Testis (tissue), 2 donors: Measurements from ENCODE around the gene SLC19A1.

Experiments
- POLR2A ChIP-seq: fragments of 450-650 bp; IDR thresholded peaks from one replicate; pipeline ENCODE4 v1.6.1; 2017; ENCODE audit warnings: antibody characterized with exemption, mild to moderate bottlenecking, moderate library complexity
- TF ChIP-seq, protein P1 (sequence below), 3 experiments: fragments of 450-650 bp in 2 of 3; fragments of 200-600 bp in 1 of 3; sonication (generic) in 1 of 3; IDR thresholded peaks; one replicate each; pipeline ENCODE4 v1.5.1; 2016 to 2019; ENCODE audit warnings: antibody characterized with exemption in 3 of 3, mild to moderate bottlenecking in 2 of 3, moderate library complexity in 1 of 3

DNA sequence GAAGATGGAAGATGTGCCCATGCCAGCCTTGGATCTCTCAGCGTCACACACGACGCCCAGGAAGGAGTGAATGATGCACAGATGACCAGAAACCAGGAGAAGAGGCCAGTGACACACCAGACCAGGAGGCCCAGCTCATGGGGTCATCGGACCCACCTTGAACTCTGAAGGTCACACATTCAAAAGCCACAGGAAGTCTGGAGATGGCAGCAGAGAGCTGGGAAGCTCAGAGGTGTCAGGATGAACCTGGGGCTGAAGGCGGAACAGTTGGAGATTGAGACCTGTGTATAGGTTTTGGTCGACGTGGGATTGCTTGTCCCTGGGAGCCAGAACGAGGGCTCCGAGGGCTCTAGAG, 43.6 kb downstream of the SLC19A1 start:
- no peak for TF ChIP-seq POLR2A
- TF ChIP-seq, protein P1, sequence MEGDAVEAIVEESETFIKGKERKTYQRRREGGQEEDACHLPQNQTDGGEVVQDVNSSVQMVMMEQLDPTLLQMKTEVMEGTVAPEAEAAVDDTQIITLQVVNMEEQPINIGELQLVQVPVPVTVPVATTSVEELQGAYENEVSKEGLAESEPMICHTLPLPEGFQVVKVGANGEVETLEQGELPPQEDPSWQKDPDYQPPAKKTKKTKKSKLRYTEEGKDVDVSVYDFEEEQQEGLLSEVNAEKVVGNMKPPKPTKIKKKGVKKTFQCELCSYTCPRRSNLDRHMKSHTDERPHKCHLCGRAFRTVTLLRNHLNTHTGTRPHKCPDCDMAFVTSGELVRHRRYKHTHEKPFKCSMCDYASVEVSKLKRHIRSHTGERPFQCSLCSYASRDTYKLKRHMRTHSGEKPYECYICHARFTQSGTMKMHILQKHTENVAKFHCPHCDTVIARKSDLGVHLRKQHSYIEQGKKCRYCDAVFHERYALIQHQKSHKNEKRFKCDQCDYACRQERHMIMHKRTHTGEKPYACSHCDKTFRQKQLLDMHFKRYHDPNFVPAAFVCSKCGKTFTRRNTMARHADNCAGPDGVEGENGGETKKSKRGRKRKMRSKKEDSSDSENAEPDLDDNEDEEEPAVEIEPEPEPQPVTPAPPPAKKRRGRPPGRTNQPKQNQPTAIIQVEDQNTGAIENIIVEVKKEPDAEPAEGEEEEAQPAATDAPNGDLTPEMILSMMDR (IDR thresholded peaks at IDR 0.05) = no peak
